Middle frontal gyrus (tissue), 1 donor: ENCODE measurements around the gene FAM107B.

Experiments used
- DNase-seq: peaks from one replicate; pipeline ENCODE4 v3.0.0-alpha.2; 2015; ENCODE audit warnings: low spot score; ENCODE audit errors: extremely low spot score

Gene FAM107B

GRCh38 chr10:14507176-14507575, 267.5 kb downstream of the FAM107B start:
- no peak for DNase-seq

- no peak for DNase-seq
Observed at GRCh38 chr10:14502431-14502830, 272.3 kb downstream of the FAM107B start.

GRCh38 chr10:14500172-14500765, 274.4 kb downstream of the FAM107B start:
- DNase-seq, result no peak

GRCh38 chr10:14499601-14499904, 275.1 kb downstream of the FAM107B start:
- no peak for DNase-seq

GRCh38 chr10:14498326-14498725, 276.4 kb downstream of the FAM107B start:
- DNase-seq, result no peak

GRCh38 chr10:14491811-14492210, 282.9 kb downstream of the FAM107B start:
- no peak for DNase-seq

GRCh38 chr10:14489522-14490177, 285.0 kb downstream of the FAM107B start:
- no peak for DNase-seq

- no peak for DNase-seq
Observed at GRCh38 chr10:14487488-14487883, 287.2 kb downstream of the FAM107B start.

- no peak for DNase-seq
Observed at GRCh38 chr10:14486777-14487487, 287.8 kb downstream of the FAM107B start.

GRCh38 chr10:14485986-14486385, 288.7 kb downstream of the FAM107B start:
- no peak for DNase-seq

- DNase-seq, result no peak
Observed at GRCh38 chr10:14483417-14483816, 291.3 kb downstream of the FAM107B start.

GRCh38 chr10:14481752-14482151, 292.9 kb downstream of the FAM107B start:
- peak; percentile 64 for DNase-seq

GRCh38 chr10:14481014-14481413, 293.7 kb downstream of the FAM107B start:
- no peak for DNase-seq

GRCh38 chr10:14478604-14479003, 296.1 kb downstream of the FAM107B start:
- peak; percentile 76 for DNase-seq

- no peak for DNase-seq
Observed at GRCh38 chr10:14478201-14478600, 296.5 kb downstream of the FAM107B start.

GRCh38 chr10:14477408-14477710, 297.3 kb downstream of the FAM107B start:
- no peak for DNase-seq

GRCh38 chr10:14476641-14477407, 297.9 kb downstream of the FAM107B start:
- no peak for DNase-seq

GRCh38 chr10:14476006-14476405, 298.7 kb downstream of the FAM107B start:
- DNase-seq, result no peak

GRCh38 chr10:14474656-14475055, 300.0 kb downstream of the FAM107B start:
- DNase-seq, result no peak

GRCh38 chr10:14470920-14471319, 303.8 kb downstream of the FAM107B start:
- no peak for DNase-seq

GRCh38 chr10:14468726-14469125, 306.0 kb downstream of the FAM107B start:
- DNase-seq, result no peak
